WTC11 (cell line): ENCODE measurements around the gene EFCAB8. TPM values are rescaled to one million over a fixed set of nuclear protein-coding genes. Genes with fewer than 3 reads are reported as not detected.

ENCODE experiments used
- ATAC-seq: fragments of 200-7000 bp; cut with Tn5 transposase; 2 replicates; pipeline ENCODE4 v1.10.0; 2021; ENCODE audit warnings: mild to moderate bottlenecking, moderate library complexity
- CTCF ChIA-PET: fragments of 300-600 bp; sonication (Branson Sonifier 250); formaldehyde crosslinking; loops from one replicate; lab custom pipeline; 2021; ENCODE audit warnings: antibody characterized with exemption; lab: Charles Lee
- POLR2A ChIA-PET: fragments of 350-600 bp; sonication (Branson Sonifier 250); formaldehyde crosslinking; loops from one replicate; lab custom pipeline; 2021; ENCODE audit warnings: antibody characterized with exemption; lab: Charles Lee
- DNase-seq: peaks from one replicate; pipeline ENCODE4 v3.0.0; 2021; ENCODE audit warnings: low spot score
- H3K27ac Mint-ChIP-seq: 2 replicates; pipeline ENCODE4 v1.8.0; 2021; ENCODE audit warnings: mixed read lengths
- H3K27me3 Mint-ChIP-seq: 2 replicates; pipeline ENCODE4 v1.8.0; 2021; ENCODE audit warnings: low read depth, mild to moderate bottlenecking, moderate library complexity, mixed read lengths
- H3K36me3 Mint-ChIP-seq: 2 replicates; pipeline ENCODE4 v1.8.0; 2021; ENCODE audit warnings: mixed read lengths
- H3K4me1 Mint-ChIP-seq: 2 replicates; pipeline ENCODE4 v1.8.0; 2022; ENCODE audit warnings: mixed read lengths
- H3K4me3 Mint-ChIP-seq: 2 replicates; pipeline ENCODE4 v1.8.0; 2021; ENCODE audit warnings: mild to moderate bottlenecking, moderate library complexity, mixed read lengths
- H3K9me3 Mint-ChIP-seq: 2 replicates; pipeline ENCODE4 v1.8.0; 2021; ENCODE audit warnings: mixed read lengths
- ATF1 ChIP-seq: sonication (generic); formaldehyde crosslinking; IDR thresholded peaks from 2 replicates; pipeline ENCODE4 v1.8.1; 2023; ENCODE audit warnings: mild to moderate bottlenecking, moderate library complexity, missing genetic modification reagents
- ATF3 ChIP-seq: sonication (generic); formaldehyde crosslinking; conservative IDR thresholded peaks from 2 replicates; pipeline ENCODE4 v1.8.1; 2022; ENCODE audit warnings: mild to moderate bottlenecking, missing genetic modification reagents
- E2F4 ChIP-seq: sonication (generic); formaldehyde crosslinking; IDR thresholded peaks from 2 replicates; pipeline ENCODE4 v1.8.1; 2022; ENCODE audit warnings: low read depth, mild to moderate bottlenecking, moderate library complexity, missing genetic modification reagents, borderline replicate concordance
- EMX1 ChIP-seq: fragments of 250-450 bp; sonication (Bioruptor Pico); IDR thresholded peaks from 2 replicates; pipeline ENCODE4 v1.8.0; 2021; ENCODE audit warnings: mild to moderate bottlenecking
- ESRRA ChIP-seq: sonication (generic); formaldehyde crosslinking; IDR thresholded peaks from 2 replicates; pipeline ENCODE4 v1.8.1; 2022; ENCODE audit warnings: mild to moderate bottlenecking, missing genetic modification reagents, borderline replicate concordance
- ETV6 ChIP-seq: sonication (generic); formaldehyde crosslinking; IDR thresholded peaks from 2 replicates; pipeline ENCODE4 v1.8.1; 2022; ENCODE audit warnings: mild to moderate bottlenecking, missing genetic modification reagents
- GRHL2 ChIP-seq: fragments of 250-450 bp; sonication (Bioruptor Pico); IDR thresholded peaks from 2 replicates; pipeline ENCODE4 v1.8.0; 2022; ENCODE audit warnings: mild to moderate bottlenecking, moderate library complexity; ENCODE audit not compliant: insufficient replicate concordance, severe bottlenecking
- HMGXB4 ChIP-seq: sonication (generic); formaldehyde crosslinking; IDR thresholded peaks from 2 replicates; pipeline ENCODE4 v1.8.1; 2023; ENCODE audit warnings: mild to moderate bottlenecking, moderate library complexity, missing genetic modification reagents
- IRF2 ChIP-seq: sonication (generic); formaldehyde crosslinking; IDR thresholded peaks from 2 replicates; pipeline ENCODE4 v1.8.0; 2022; ENCODE audit warnings: low read depth, missing genetic modification reagents, borderline replicate concordance
- JUN ChIP-seq: sonication (generic); formaldehyde crosslinking; IDR thresholded peaks from 2 replicates; pipeline ENCODE4 v1.8.0; 2023; ENCODE audit warnings: mild to moderate bottlenecking, missing genetic modification reagents
- NFYB ChIP-seq: sonication (generic); formaldehyde crosslinking; conservative IDR thresholded peaks from 2 replicates; pipeline ENCODE4 v1.8.0; 2022; ENCODE audit warnings: low read depth, missing genetic modification reagents
- NR2C2 ChIP-seq: sonication (generic); formaldehyde crosslinking; IDR thresholded peaks from 2 replicates; pipeline ENCODE4 v1.8.0; 2022; ENCODE audit warnings: mild to moderate bottlenecking, missing genetic modification reagents
- TCF7 ChIP-seq: sonication (generic); formaldehyde crosslinking; IDR thresholded peaks from 2 replicates; pipeline ENCODE4 v1.8.0; 2022; ENCODE audit warnings: mild to moderate bottlenecking, low read depth, missing genetic modification reagents, moderate library complexity
- TEAD1 ChIP-seq: sonication (generic); formaldehyde crosslinking; IDR thresholded peaks from 2 replicates; pipeline ENCODE4 v1.8.0; 2022; ENCODE audit warnings: mild to moderate bottlenecking, missing genetic modification reagents
- USF1 ChIP-seq: sonication (generic); formaldehyde crosslinking; IDR thresholded peaks from 2 replicates; pipeline ENCODE4 v1.8.0; 2022; ENCODE audit warnings: mild to moderate bottlenecking, missing genetic modification reagents
- USF2 ChIP-seq: sonication (generic); formaldehyde crosslinking; IDR thresholded peaks from 2 replicates; pipeline ENCODE4 v1.8.1; 2023; ENCODE audit warnings: mild to moderate bottlenecking, missing genetic modification reagents, moderate library complexity
- ZBTB21 ChIP-seq: sonication (generic); formaldehyde crosslinking; IDR thresholded peaks from 2 replicates; pipeline ENCODE4 v1.8.1; 2023; ENCODE audit warnings: mild to moderate bottlenecking, missing genetic modification reagents, borderline replicate concordance
- ZBTB43 ChIP-seq: sonication (generic); formaldehyde crosslinking; IDR thresholded peaks from 2 replicates; pipeline ENCODE4 v1.8.1; 2023; ENCODE audit warnings: mild to moderate bottlenecking, missing genetic modification reagents
- ZMAT4 ChIP-seq: fragments of 250-450 bp; sonication (Bioruptor Pico); IDR thresholded peaks from 2 replicates; pipeline ENCODE4 v1.9.0; 2021; ENCODE audit warnings: mild to moderate bottlenecking
- ZNF121 ChIP-seq: sonication (generic); formaldehyde crosslinking; IDR thresholded peaks from 2 replicates; pipeline ENCODE4 v1.8.0; 2023; ENCODE audit warnings: missing genetic modification reagents
- total RNA-seq: library from RNA; stranded (reverse); gene quantifications from 3 replicates; pipeline ENCODE4 v1.2.3, GENCODE V29; 2021
- TF ChIP-seq, protein P1 (sequence below): sonication (generic); formaldehyde crosslinking; IDR thresholded peaks from 2 replicates; pipeline ENCODE4 v1.8.0; 2023; ENCODE audit warnings: missing genetic modification reagents
- TF ChIP-seq, protein P2 (sequence below): sonication (generic); formaldehyde crosslinking; IDR thresholded peaks from 2 replicates; pipeline ENCODE4 v1.8.1; 2023; ENCODE audit warnings: mild to moderate bottlenecking, missing genetic modification reagents, borderline replicate concordance

EFCAB8 gene
- total RNA-seq, 1 experiment from 2014 or later: 0.17 TPM

GRCh38 chr20:32909896-32910571, 51.3 kb downstream of the EFCAB8 start:
- peaks cover 6% of the 10 kb centered on the region; the same call in 1 of the 2 replicates for H3K27me3 Mint-ChIP-seq
- CTCF ChIA-PET: interaction anchor here (0.7 to 1.9 kb wide), 3 partner anchors 36 to 186 kb away, joined by 3 to 8 read pairs (median 3); no protein-coding TSS in a partner anchor
- TF ChIP-seq TEAD1 (CRISPR knock-in tag) (no peak), ZBTB43 (CRISPR knock-in tag) (no peak), GRHL2 (CRISPR knock-in tag) (no peak), HMGXB4 (CRISPR knock-in tag) (no peak)
- TF ChIP-seq, protein P1, sequence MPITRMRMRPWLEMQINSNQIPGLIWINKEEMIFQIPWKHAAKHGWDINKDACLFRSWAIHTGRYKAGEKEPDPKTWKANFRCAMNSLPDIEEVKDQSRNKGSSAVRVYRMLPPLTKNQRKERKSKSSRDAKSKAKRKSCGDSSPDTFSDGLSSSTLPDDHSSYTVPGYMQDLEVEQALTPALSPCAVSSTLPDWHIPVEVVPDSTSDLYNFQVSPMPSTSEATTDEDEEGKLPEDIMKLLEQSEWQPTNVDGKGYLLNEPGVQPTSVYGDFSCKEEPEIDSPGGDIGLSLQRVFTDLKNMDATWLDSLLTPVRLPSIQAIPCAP (CRISPR knock-in tag): no peak
- H3K36me3 Mint-ChIP-seq: peaks cover under 1% of the 10 kb centered on the region
- no peaks in the 10 kb centered on the region for H3K4me1 Mint-ChIP-seq
- no peak for DNase-seq
- ATAC-seq: no peak
- POLR2A ChIA-PET: no interaction called here
- peaks cover 16% of the 10 kb centered on the region for H3K9me3 Mint-ChIP-seq
- H3K27ac Mint-ChIP-seq: no peak overlapping the region
- H3K4me3 Mint-ChIP-seq: no peak overlapping the region

DNA sequence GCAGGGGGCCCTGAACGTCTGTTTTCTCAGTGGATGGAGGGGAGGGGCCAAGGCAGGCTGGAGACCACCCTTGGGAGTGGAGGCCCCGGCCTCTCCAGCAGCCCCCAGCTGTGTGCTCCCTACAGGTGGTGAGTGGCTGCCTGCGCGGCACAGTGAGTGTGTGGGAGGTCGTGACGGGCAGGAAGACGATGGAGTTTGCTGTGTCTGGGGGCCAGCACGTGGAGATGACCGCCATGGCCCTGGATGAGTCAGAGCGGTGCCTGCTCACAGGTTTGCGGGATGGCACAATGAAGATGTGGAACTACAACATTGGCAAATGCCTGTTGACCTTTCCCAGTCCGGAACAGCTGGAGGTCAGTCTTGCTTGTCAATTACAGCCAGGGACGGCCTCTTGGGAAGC, 52.6 kb downstream of the EFCAB8 start:
- ATAC-seq (no peak), DNase-seq (no peak)
- Mint-ChIP-seq H3K9me3 (peaks cover 26% of the 10 kb centered on the region), H3K27ac (no peak overlapping the region), H3K4me1 (no peaks in the 10 kb centered on the region), H3K27me3 (peaks cover 6% of the 10 kb centered on the region; the same call in 1 of the 2 replicates), H3K4me3 (no peak overlapping the region), H3K36me3 (peaks cover 10% of the 10 kb centered on the region)
- ChIA-PET POLR2A (no interaction called here), CTCF (interaction anchor here (0.6 kb wide), 1 partner anchor 435 kb away, joined by 3 read pairs; no protein-coding TSS in a partner anchor)
- TF ChIP-seq ZNF121 (no peak), NR2C2 (CRISPR knock-in tag) (no peak), TCF7 (CRISPR knock-in tag) (no peak), NFYB (CRISPR knock-in tag) (no peak), IRF2 (no peak), ZMAT4 (no peak), E2F4 (CRISPR knock-in tag) (no peak), ATF3 (CRISPR knock-in tag) (no peak), ETV6 (CRISPR knock-in tag) (no peak), USF2 (CRISPR knock-in tag) (no peak), ATF1 (CRISPR knock-in tag) (no peak), EMX1 (no peak), ZBTB21 (CRISPR knock-in tag) (no peak), USF1 (CRISPR knock-in tag) (no peak), ESRRA (CRISPR knock-in tag) (no peak), JUN (CRISPR knock-in tag) (no peak)
- TF ChIP-seq, protein P2, sequence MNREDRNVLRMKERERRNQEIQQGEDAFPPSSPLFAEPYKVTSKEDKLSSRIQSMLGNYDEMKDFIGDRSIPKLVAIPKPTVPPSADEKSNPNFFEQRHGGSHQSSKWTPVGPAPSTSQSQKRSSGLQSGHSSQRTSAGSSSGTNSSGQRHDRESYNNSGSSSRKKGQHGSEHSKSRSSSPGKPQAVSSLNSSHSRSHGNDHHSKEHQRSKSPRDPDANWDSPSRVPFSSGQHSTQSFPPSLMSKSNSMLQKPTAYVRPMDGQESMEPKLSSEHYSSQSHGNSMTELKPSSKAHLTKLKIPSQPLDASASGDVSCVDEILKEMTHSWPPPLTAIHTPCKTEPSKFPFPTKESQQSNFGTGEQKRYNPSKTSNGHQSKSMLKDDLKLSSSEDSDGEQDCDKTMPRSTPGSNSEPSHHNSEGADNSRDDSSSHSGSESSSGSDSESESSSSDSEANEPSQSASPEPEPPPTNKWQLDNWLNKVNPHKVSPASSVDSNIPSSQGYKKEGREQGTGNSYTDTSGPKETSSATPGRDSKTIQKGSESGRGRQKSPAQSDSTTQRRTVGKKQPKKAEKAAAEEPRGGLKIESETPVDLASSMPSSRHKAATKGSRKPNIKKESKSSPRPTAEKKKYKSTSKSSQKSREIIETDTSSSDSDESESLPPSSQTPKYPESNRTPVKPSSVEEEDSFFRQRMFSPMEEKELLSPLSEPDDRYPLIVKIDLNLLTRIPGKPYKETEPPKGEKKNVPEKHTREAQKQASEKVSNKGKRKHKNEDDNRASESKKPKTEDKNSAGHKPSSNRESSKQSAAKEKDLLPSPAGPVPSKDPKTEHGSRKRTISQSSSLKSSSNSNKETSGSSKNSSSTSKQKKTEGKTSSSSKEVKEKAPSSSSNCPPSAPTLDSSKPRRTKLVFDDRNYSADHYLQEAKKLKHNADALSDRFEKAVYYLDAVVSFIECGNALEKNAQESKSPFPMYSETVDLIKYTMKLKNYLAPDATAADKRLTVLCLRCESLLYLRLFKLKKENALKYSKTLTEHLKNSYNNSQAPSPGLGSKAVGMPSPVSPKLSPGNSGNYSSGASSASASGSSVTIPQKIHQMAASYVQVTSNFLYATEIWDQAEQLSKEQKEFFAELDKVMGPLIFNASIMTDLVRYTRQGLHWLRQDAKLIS (CRISPR knock-in tag): no peak
- TF ChIP-seq, protein P1 (CRISPR knock-in tag): no peak
